Panc1 (cell line): ENCODE measurements around the gene ERBB2. TPM values are rescaled to one million over a fixed set of nuclear protein-coding genes. Genes with fewer than 3 reads are reported as not detected.

Experiments used
- ATAC-seq: fragments of 200-7000 bp; cut with Tn5 transposase; 2 replicates; pipeline ENCODE4 v1.9.1; 2020; ENCODE audit warnings: mild to moderate bottlenecking, moderate library complexity
- BruUV-seq: library from RNA; stranded (reverse); fragments of 400-500 nt; replicated peaks from 2 replicates; lab custom pipeline; 2021; lab: Mats Ljungman, UMichigan
- CTCF ChIA-PET: fragments of 300-600 bp; sonication (Branson Sonifier 250); formaldehyde crosslinking; loops from one replicate; lab custom pipeline; 2022; ENCODE audit warnings: antibody characterized with exemption; lab: Charles Lee
- POLR2A ChIA-PET: fragments of 300-600 bp; sonication (Branson Sonifier 250); formaldehyde crosslinking; loops from one replicate; lab custom pipeline; 2022; ENCODE audit warnings: antibody characterized with exemption; lab: Charles Lee
- DNase-seq: peaks from one replicate; pipeline ENCODE4 v3.0.0-alpha.2; 2010; ENCODE audit warnings: low read depth, low spot score
- H3K27ac ChIP-seq: 2 replicates; pipeline ENCODE4 v1.5.1; 2011; ENCODE audit warnings: mild to moderate bottlenecking, low read length, inconsistent platforms
- H3K27me3 ChIP-seq: fragments of 200-500 bp; sonication (Bioruptor generic); 2 replicates; pipeline ENCODE4 v1.6.0; 2014; ENCODE audit warnings: low read length, inconsistent platforms; ENCODE audit not compliant: control insufficient read depth, insufficient read depth
- H3K36me3 ChIP-seq: fragments of 200-500 bp; sonication (Bioruptor generic); 2 replicates; pipeline ENCODE4 v1.5.1; 2014; ENCODE audit warnings: inconsistent platforms, mild to moderate bottlenecking, low read length, moderate library complexity; ENCODE audit not compliant: control insufficient read depth, insufficient read depth
- H3K4me1 ChIP-seq: 2 replicates; pipeline ENCODE4 v1.5.1; 2011; ENCODE audit warnings: inconsistent platforms, mild to moderate bottlenecking, low read length, moderate library complexity; ENCODE audit not compliant: control insufficient read depth, insufficient read depth
- H3K4me3 ChIP-seq, 2 experiments: 2 replicates each; pipeline ENCODE4 v1.5.1; 2011 to 2012; ENCODE audit warnings: low read depth in 2 of 2, low read length in 2 of 2, mild to moderate bottlenecking in 2 of 2, inconsistent platforms in 1 of 2, moderate library complexity in 1 of 2
- H3K9me3 ChIP-seq: fragments of 200-500 bp; sonication (Bioruptor generic); 2 replicates; pipeline ENCODE4 v1.5.1; 2014; ENCODE audit warnings: low read depth, mild to moderate bottlenecking, inconsistent platforms, low read length, moderate library complexity; ENCODE audit not compliant: control insufficient read depth, insufficient read depth
- CTCF ChIP-seq: fragments of 450-650 bp; IDR thresholded peaks from 2 replicates; pipeline ENCODE4 v1.5.1; 2017; ENCODE audit warnings: mild to moderate bottlenecking
- POLR2AphosphoS5 ChIP-seq: IDR thresholded peaks from 2 replicates; pipeline ENCODE4 v1.6.1; 2012; ENCODE audit warnings: mild to moderate bottlenecking, low read depth, low read length, moderate library complexity
- REST ChIP-seq, 2 experiments: IDR thresholded peaks; 2 replicates each; pipeline ENCODE4 v1.6.1; 2011 to 2012; ENCODE audit warnings: low read depth in 2 of 2, control low read depth in 1 of 2, low read length in 1 of 2, mild to moderate bottlenecking in 1 of 2, moderate library complexity in 1 of 2; ENCODE audit not compliant: insufficient read depth in 1 of 2
- SIN3A ChIP-seq: IDR thresholded peaks from 2 replicates; pipeline ENCODE4 v1.6.1; 2012; ENCODE audit warnings: low read depth, mild to moderate bottlenecking, low read length, moderate library complexity, borderline replicate concordance; ENCODE audit not compliant: insufficient read depth
- TCF7L2 ChIP-seq: IDR thresholded peaks from 2 replicates; pipeline ENCODE4 v1.6.1; 2011; ENCODE audit warnings: mild to moderate bottlenecking, low read depth, low read length, inconsistent platforms
- in situ Hi-C: cut with HindIII; loops from 2 replicates; pipeline ENCODE4 v1.10.0; 2016; ENCODE audit warnings: low sequenced_read_pairs, low pct_unique_long_range_greater_than_20kb
- intact Hi-C: fragments of 100-400 bp; cut with micrococcal nuclease; formaldehyde crosslinking; loops from one replicate; pipeline ENCODE4 v1.10.0; 2022; ENCODE audit not compliant: unreplicated experiment
- total RNA-seq: library from RNA; stranded (reverse); gene quantifications from one replicate; pipeline ENCODE4 v1.2.1, GENCODE V29; 2021; ENCODE audit not compliant: unreplicated experiment

ERBB2 gene
- total RNA-seq, 1 experiment from 2014 or later: 68.6 TPM

GRCh38 chr17:39775031-39775430, 75.2 kb downstream of the ERBB2 start:
- in situ Hi-C loops (no loop called here), intact Hi-C loops (no loop called here)
- no peak overlapping the region for H3K27ac ChIP-seq
- CTCF ChIA-PET: no interaction called here
- TF ChIP-seq SIN3A: no peak
- no peak for TF ChIP-seq POLR2AphosphoS5
- no peak for TF ChIP-seq CTCF
- no peak for TF ChIP-seq REST (IDR thresholded peaks at IDR 0.05; ENCODE audit: insufficient read depth in 1 of 2, low read depth in 2 of 2, low read length in 1 of 2)
- no peak for TF ChIP-seq TCF7L2
- no peak for ATAC-seq
- H3K9me3 ChIP-seq: no peaks in the 10 kb centered on the region
- H3K27me3 ChIP-seq: peaks cover 12% of the 10 kb centered on the region; the same call in 1 of the 2 replicates
- DNase-seq: no peak
- H3K4me3 ChIP-seq: no peak overlapping the region
- POLR2A ChIA-PET: no interaction called here
- no peaks in the 10 kb centered on the region for H3K4me1 ChIP-seq
- no peaks in the 10 kb centered on the region for H3K36me3 ChIP-seq
- BruUV-seq: no TSS peak

- intact Hi-C loops (no loop called here), in situ Hi-C loops (no loop called here)
Observed at GRCh38 chr17:39776252-39776651, 76.4 kb downstream of the ERBB2 start.

More at GRCh38 chr17:39776252-39776651, 76.4 kb downstream of the ERBB2 start:
- no peak for TF ChIP-seq TCF7L2
- no peak for TF ChIP-seq POLR2AphosphoS5
- TF ChIP-seq REST (IDR thresholded peaks at IDR 0.05; ENCODE audit: insufficient read depth in 1 of 2, low read depth in 2 of 2, low read length in 1 of 2): no peak
- TF ChIP-seq SIN3A: no peak
- no peak for TF ChIP-seq CTCF
- ChIA-PET POLR2A (interaction anchor here (0.6 kb wide), 1 partner anchor 108 kb away, joined by 6 read pairs; no protein-coding TSS in a partner anchor), CTCF (no interaction called here)
- no peaks in the 10 kb centered on the region for H3K36me3 ChIP-seq
- no peaks in the 10 kb centered on the region for H3K9me3 ChIP-seq
- DNase-seq (no peak), ATAC-seq (no peak)
- peaks cover 12% of the 10 kb centered on the region; the same call in 1 of the 2 replicates for H3K27me3 ChIP-seq
- no TSS peak for BruUV-seq
- H3K27ac ChIP-seq: no peak overlapping the region
- H3K4me1 ChIP-seq: no peaks in the 10 kb centered on the region
- H3K4me3 ChIP-seq: no peak overlapping the region
